ENCODE measurements around the gene MYO1D. TPM values are rescaled to one million over a fixed set of nuclear protein-coding genes. Genes with fewer than 3 reads are reported as not detected.

MYO1D gene
- total and polyA plus RNA-seq, 8 donors = 11.6 to 727 (median 73.4) TPM

GRCh38 chr17:32831223-32831622 is 45.7 kb downstream of the MYO1D start:
- intact Hi-C loops (cut with DNase I; ENCODE audit: low total_unique reads) = no loop called here
- DNase-seq = no peak
- H3K4me1 ChIP-seq = peaks cover 11 to 27% (median 20%) of the 10 kb centered on the region in 4 donors
- H3K4me3 ChIP-seq = no peak overlapping the region
- no peaks in the 10 kb centered on the region for H3K27me3 ChIP-seq
- H3K9me3 ChIP-seq = no peaks in the 10 kb centered on the region
- H3K27ac ChIP-seq = no peak overlapping the region
- 73 to 83% (median 74%) methylated on average over 3 of the region's 3 CpGs for WGBS, 5 donors
- TF ChIP-seq POLR2A (IDR thresholded peaks at IDR 0.05) (no peak), POLR2AphosphoS5 (IDR thresholded peaks at IDR 0.05) (no peak), CTCF (IDR thresholded peaks at IDR 0.05) (no peak), EP300 (IDR thresholded peaks at IDR 0.05) (no peak)
- H3K36me3 ChIP-seq = no peaks in the 10 kb centered on the region

GRCh38 chr17:32828822-32829221 is 48.1 kb downstream of the MYO1D start:
- Histone ChIP-seq H3K27ac (peak overlapping the region in 3 of 5 donors; percentile 54 to 80 (median 72)), H3K4me3 (peak overlapping the region in 2 of 4 donors; percentile 37 to 38), H3K27me3 (no peaks in the 10 kb centered on the region), H3K9me3 (no peaks in the 10 kb centered on the region), H3K4me1 (peaks cover 11 to 36% (median 25%) of the 10 kb centered on the region in 4 donors), H3K36me3 (no peaks in the 10 kb centered on the region)
- intact Hi-C loops (cut with DNase I; ENCODE audit: low total_unique reads) = no loop called here
- TF ChIP-seq EP300 (IDR thresholded peaks at IDR 0.05) (no peak), POLR2AphosphoS5 (IDR thresholded peaks at IDR 0.05) (no peak), POLR2A (IDR thresholded peaks at IDR 0.05) (no peak), CTCF (IDR thresholded peaks at IDR 0.05) (no peak)
- 45 to 66% (median 56%) methylated on average over 2 of the region's 2 CpGs for WGBS, 5 donors
- DNase-seq = no peak

- TF ChIP-seq EP300 (IDR thresholded peaks at IDR 0.05) (no peak), POLR2AphosphoS5 (IDR thresholded peaks at IDR 0.05) (no peak), CTCF (IDR thresholded peaks at IDR 0.05) (no peak), POLR2A (IDR thresholded peaks at IDR 0.05) (no peak)
- Histone ChIP-seq H3K27me3 (no peaks in the 10 kb centered on the region), H3K4me3 (no peak overlapping the region), H3K36me3 (no peaks in the 10 kb centered on the region), H3K9me3 (no peaks in the 10 kb centered on the region), H3K27ac (peak overlapping the region in 2 of 5 donors; percentile 66 to 80), H3K4me1 (peaks cover 11 to 41% (median 29%) of the 10 kb centered on the region in 4 donors)
- DNase-seq = no peak
- intact Hi-C loops (cut with DNase I; ENCODE audit: low total_unique reads) = no loop called here
Observed at GRCh38 chr17:32827227-32827626, 49.7 kb downstream of the MYO1D start.

- no peak overlapping the region for H3K4me3 ChIP-seq
- H3K4me1 ChIP-seq = peaks cover 13 to 33% (median 23%) of the 10 kb centered on the region in 4 donors
- TF ChIP-seq POLR2A (IDR thresholded peaks at IDR 0.05) = no peak
- H3K27me3 ChIP-seq = no peaks in the 10 kb centered on the region
- H3K36me3 ChIP-seq = no peaks in the 10 kb centered on the region
- H3K9me3 ChIP-seq = no peaks in the 10 kb centered on the region
- intact Hi-C loops (cut with DNase I; ENCODE audit: low total_unique reads) = no loop called here
- H3K27ac ChIP-seq = no peak overlapping the region
- DNase-seq = no peak
Observed at GRCh38 chr17:32826076-32826475, 50.8 kb downstream of the MYO1D start.

DNA sequence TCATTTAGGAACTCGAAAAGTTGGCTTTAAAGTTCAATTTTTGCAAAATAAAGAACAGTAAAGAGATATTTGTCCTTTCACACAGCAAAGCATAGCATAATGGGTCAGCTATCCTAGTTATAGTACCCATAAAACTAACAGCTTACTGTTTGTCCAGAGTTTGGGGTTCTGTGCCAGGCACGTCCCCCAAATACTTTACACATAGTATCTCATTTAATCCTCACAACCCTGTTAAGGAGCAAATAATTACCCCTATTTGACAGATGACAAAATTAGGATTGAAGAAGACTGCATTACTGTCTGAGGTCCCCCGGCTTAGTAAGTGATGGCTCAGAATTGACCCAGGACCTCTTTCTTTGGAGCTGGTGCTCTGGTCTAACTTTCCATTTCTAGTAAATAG is 52.6 kb downstream of the MYO1D start:
- Histone ChIP-seq H3K27ac (no peak overlapping the region), H3K27me3 (no peaks in the 10 kb centered on the region), H3K4me3 (no peak overlapping the region), H3K4me1 (peaks cover 11 to 35% (median 22%) of the 10 kb centered on the region in 4 donors), H3K9me3 (no peaks in the 10 kb centered on the region), H3K36me3 (no peaks in the 10 kb centered on the region)
- intact Hi-C loops (cut with DNase I; ENCODE audit: low total_unique reads) = no loop called here
- DNase-seq = no peak
- 86 to 99% (median 95%) methylated on average over 3 of the region's 3 CpGs for WGBS, 5 donors
- no peak for TF ChIP-seq POLR2AphosphoS5 (IDR thresholded peaks at IDR 0.05)
- no peak for TF ChIP-seq EP300 (IDR thresholded peaks at IDR 0.05)
- TF ChIP-seq CTCF (IDR thresholded peaks at IDR 0.05) = no peak
- no peak for TF ChIP-seq POLR2A (IDR thresholded peaks at IDR 0.05)
